Measurements from ENCODE around the gene VWA5A. TPM values are rescaled to one million over a fixed set of nuclear protein-coding genes. Genes with fewer than 3 reads are reported as not detected.
A peak's percentile ranks its signal among the peaks of the same experiment; 100 is the strongest.

The VWA5A gene
- total RNA-seq, 1 donor from 2014 or later, result 7.6 TPM

DNA sequence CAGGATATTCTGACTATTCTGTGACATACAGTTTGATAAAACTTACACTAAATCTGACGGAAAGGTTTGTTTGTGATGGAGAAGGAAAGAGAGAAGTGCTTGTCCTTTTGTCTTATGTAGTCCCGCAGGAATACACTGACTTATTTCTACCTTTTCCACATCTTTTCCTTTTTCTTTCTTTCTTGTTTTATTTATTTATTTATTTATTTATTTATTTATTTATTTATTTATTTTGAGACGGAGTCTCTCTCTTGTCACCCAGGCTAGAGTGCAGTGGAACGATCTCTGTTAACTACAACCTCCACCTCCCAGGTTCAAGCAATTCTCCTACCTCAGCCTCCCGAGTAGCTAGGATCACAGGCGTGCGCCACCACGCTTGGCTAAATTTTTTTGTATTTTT is 43.1 kb upstream of the VWA5A start:
- DNase-seq (ENCODE audit: low spot score in 2 of 2), result no peak
- no peaks in the 10 kb centered on the region for H3K36me3 ChIP-seq
- intact Hi-C loops (cut with DNase I), result loop anchor here (10.0 kb wide), 1 partner anchor 513 kb away; no protein-coding TSS in a partner anchor
- H3K4me1 ChIP-seq, result peaks cover 5% of the 10 kb centered on the region in 2 donors
- peak overlapping the region; percentile 18 to 49 for H3K4me3 ChIP-seq
- no peaks in the 10 kb centered on the region for H3K9me3 ChIP-seq
- no peaks in the 10 kb centered on the region for H3K27me3 ChIP-seq
- no peak overlapping the region for H3K27ac ChIP-seq
- TF ChIP-seq, protein P1, sequence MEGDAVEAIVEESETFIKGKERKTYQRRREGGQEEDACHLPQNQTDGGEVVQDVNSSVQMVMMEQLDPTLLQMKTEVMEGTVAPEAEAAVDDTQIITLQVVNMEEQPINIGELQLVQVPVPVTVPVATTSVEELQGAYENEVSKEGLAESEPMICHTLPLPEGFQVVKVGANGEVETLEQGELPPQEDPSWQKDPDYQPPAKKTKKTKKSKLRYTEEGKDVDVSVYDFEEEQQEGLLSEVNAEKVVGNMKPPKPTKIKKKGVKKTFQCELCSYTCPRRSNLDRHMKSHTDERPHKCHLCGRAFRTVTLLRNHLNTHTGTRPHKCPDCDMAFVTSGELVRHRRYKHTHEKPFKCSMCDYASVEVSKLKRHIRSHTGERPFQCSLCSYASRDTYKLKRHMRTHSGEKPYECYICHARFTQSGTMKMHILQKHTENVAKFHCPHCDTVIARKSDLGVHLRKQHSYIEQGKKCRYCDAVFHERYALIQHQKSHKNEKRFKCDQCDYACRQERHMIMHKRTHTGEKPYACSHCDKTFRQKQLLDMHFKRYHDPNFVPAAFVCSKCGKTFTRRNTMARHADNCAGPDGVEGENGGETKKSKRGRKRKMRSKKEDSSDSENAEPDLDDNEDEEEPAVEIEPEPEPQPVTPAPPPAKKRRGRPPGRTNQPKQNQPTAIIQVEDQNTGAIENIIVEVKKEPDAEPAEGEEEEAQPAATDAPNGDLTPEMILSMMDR (IDR thresholded peaks at IDR 0.05), result no peak

DNA sequence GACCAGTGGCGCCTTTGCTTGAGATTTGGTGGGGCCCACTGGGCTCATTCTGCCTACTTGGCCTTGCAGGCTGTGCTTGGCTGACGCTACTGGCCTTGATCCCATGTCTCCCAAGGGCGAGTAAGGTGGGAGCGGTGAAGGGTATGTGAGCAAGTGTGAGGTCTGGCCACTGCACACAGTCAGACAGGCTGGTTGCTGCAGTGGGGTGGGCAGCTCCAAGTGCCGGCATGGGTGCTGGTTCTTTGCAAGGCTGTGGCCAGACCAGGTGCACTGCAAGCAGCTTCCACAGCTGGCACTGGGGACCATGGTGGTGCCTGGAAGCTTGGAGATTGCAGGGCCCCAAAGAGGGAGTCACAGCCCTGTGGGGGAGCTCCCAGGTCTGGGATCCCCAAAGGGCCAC is 40.7 kb upstream of the VWA5A start:
- H3K36me3 ChIP-seq, result no peaks in the 10 kb centered on the region
- intact Hi-C loops (cut with DNase I), result loop anchor here (10.0 kb wide), 1 partner anchor 510 kb away; no protein-coding TSS in a partner anchor
- H3K9me3 ChIP-seq, result no peaks in the 10 kb centered on the region
- TF ChIP-seq, protein P1 (IDR thresholded peaks at IDR 0.05), result no peak
- DNase-seq (ENCODE audit: low spot score in 2 of 2), result no peak
- H3K27me3 ChIP-seq, result no peaks in the 10 kb centered on the region
- H3K27ac ChIP-seq, result no peak overlapping the region
- no peak overlapping the region for H3K4me3 ChIP-seq
- peaks cover 5% of the 10 kb centered on the region in 2 donors for H3K4me1 ChIP-seq

DNA sequence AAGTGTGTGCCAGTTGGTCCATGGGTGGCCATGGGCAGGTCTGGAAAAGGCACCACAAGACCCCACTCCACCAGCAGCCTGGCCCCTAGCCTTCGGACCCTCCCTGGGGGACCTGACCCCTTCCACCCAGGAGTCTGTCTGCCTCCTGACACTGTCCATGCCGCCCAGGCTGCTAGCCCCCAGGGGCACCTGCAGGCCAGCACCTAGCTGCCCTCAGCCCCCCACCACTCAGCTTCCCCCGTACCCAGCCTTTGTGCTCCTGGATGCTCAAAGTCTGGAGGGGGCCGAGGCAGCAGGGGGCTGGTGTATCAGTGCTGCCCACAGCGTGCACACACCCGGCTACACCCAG is 39.8 kb upstream of the VWA5A start:
- intact Hi-C loops (cut with DNase I), result loop anchor here (10.0 kb wide), 1 partner anchor 509 kb away; no protein-coding TSS in a partner anchor
- no peaks in the 10 kb centered on the region for H3K36me3 ChIP-seq
- no peaks in the 10 kb centered on the region for H3K27me3 ChIP-seq
- TF ChIP-seq, protein P1 (IDR thresholded peaks at IDR 0.05), result no peak
- H3K4me3 ChIP-seq, result no peak overlapping the region
- H3K27ac ChIP-seq, result no peak overlapping the region
- H3K4me1 ChIP-seq, result peaks cover 5% of the 10 kb centered on the region in 2 donors
- no peaks in the 10 kb centered on the region for H3K9me3 ChIP-seq
- no peak for DNase-seq (ENCODE audit: low spot score in 2 of 2)

DNA sequence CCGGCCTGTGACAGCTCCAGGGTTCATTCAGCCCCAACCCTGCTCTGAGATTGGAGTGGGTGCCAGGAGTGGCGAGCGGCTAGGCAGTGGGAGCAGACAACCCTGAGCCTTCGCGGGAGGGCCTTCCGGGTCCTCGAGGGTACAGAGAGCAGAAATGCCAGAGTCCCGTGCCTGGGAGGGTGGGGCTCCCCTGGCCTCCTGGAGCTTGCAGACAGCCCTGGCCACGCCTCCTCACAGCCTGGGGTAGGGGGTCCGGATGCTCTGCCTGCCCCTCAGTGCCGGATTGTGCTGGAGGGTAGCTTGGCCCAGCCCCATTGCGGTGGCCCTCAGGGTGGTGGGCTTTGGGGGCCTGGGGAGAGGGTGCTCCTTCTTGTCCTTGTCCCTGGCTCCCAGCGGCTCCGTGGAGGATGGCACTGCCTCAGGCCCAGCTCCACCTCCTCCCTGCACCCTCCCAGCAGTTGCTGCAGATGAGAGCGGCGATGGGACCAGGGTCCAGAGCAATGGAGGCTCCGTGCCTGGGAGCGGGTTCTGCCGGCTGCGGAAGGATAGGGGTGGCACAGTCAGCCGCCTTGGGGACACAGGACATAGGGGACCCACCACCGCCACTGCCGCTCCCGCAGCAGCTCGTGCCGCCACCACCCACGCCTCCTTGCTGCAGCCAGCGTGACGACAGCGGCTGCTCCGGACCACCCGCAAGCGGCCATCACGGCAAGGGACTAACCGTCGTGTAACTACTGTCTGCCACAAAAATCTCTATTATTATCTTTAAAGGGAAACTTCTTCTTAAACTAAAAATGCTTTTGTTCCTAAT is 39.2 kb upstream of the VWA5A start:
- no peaks in the 10 kb centered on the region for H3K27me3 ChIP-seq
- intact Hi-C loops (cut with DNase I), result loop anchor here (10.0 kb wide), 1 partner anchor 509 kb away; no protein-coding TSS in a partner anchor
- peaks cover 5% of the 10 kb centered on the region in 2 donors for H3K4me1 ChIP-seq
- no peaks in the 10 kb centered on the region for H3K36me3 ChIP-seq
- peak overlapping the region; percentile 48 to 65 for H3K4me3 ChIP-seq
- TF ChIP-seq, protein P1 (IDR thresholded peaks at IDR 0.05), result no peak
- no peak overlapping the region for H3K27ac ChIP-seq
- no peaks in the 10 kb centered on the region for H3K9me3 ChIP-seq
- DNase-seq (ENCODE audit: low spot score in 2 of 2), result no peak

DNA sequence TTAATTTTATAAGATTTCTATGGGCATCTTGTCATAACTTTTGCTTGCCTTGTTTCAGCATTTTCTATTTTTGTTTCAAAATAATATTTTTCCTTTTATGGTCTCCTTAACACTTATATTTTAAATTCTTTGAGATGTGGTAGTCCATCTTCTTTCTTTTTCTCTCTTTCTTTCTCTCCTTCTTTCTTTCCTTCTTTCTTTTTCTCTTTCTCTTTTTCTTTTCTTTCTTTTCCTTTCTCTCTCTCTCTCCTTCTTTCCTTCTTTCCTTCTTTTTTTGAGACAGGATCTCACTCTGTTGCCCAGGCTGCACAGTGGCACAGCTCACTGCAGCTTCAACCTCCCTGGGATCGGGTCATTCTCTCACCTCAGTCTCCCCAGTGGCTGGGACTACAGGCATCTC is 38.0 kb upstream of the VWA5A start:
- H3K27me3 ChIP-seq, result no peaks in the 10 kb centered on the region
- H3K36me3 ChIP-seq, result no peaks in the 10 kb centered on the region
- DNase-seq (ENCODE audit: low spot score in 2 of 2), result no peak
- no peaks in the 10 kb centered on the region for H3K9me3 ChIP-seq
- no peak overlapping the region for H3K27ac ChIP-seq
- no peak overlapping the region for H3K4me3 ChIP-seq
- intact Hi-C loops (cut with DNase I), result loop anchor here (10.0 kb wide), 1 partner anchor 508 kb away; no protein-coding TSS in a partner anchor
- H3K4me1 ChIP-seq, result no peaks in the 10 kb centered on the region
- TF ChIP-seq, protein P1 (IDR thresholded peaks at IDR 0.05), result no peak

Measured in ascending aorta (tissue), 2 donors.